ENCODE data around the gene STYXL2. TPM values are rescaled to one million over a fixed set of nuclear protein-coding genes. Genes with fewer than 3 reads are reported as not detected.

Gene STYXL2
- polyA plus RNA-seq, 1 donor (not counting 4 experiments of a cell fraction or from before 2014, with no cell fraction given), result not detected

- Histone ChIP-seq H4K20me1 (ENCODE audit: control insufficient read depth, extremely low read depth, insufficient read depth, low read length) (no peaks in the 10 kb centered on the region), H3K27me3 (ENCODE audit: control insufficient read depth, extremely low read depth, insufficient read depth, low read length) (peaks cover 10% of the 10 kb centered on the region), H3K4me2 (ENCODE audit: control insufficient read depth, extremely low read depth, insufficient read depth, low read depth, low read length) (no peak overlapping the region), H2AFZ (ENCODE audit: control insufficient read depth, low read length) (no peak overlapping the region), H3K4me1 (ENCODE audit: control insufficient read depth, extremely low read depth, insufficient read depth, low read length) (peaks cover 3% of the 10 kb centered on the region), H3K4me3 (ENCODE audit: control insufficient read depth in 2 of 3, extremely low read depth in 1 of 3, insufficient read depth in 2 of 3, low read depth in 1 of 3, low read length in 3 of 3) (no peak overlapping the region), H3K27ac (ENCODE audit: control insufficient read depth, insufficient read depth, low read length) (no peak overlapping the region), H3K36me3 (ENCODE audit: control insufficient read depth in 2 of 2, extremely low read depth in 1 of 2, insufficient read depth in 2 of 2, low read length in 2 of 2) (no peaks in the 10 kb centered on the region), H3K9me1 (ENCODE audit: control insufficient read depth, extremely low read depth, insufficient read depth, low read length) (no peaks in the 10 kb centered on the region), H3K9me3 (ENCODE audit: control insufficient read depth, low read depth, low read length) (no peaks in the 10 kb centered on the region), H3K9ac (ENCODE audit: control insufficient read depth, extremely low read depth, insufficient read depth, low read length) (no peak overlapping the region), H3K79me2 (ENCODE audit: control insufficient read depth, insufficient read depth, low read length) (no peaks in the 10 kb centered on the region)
- FAIRE-seq (no peak), DNase-seq (ENCODE audit: low read depth, low spot score) (no peak)
- dilution Hi-C loops (cut with MboI; ENCODE audit: extremely low pct_ligation_motif_present, low sequenced_read_pairs), result no loop called here
- TF ChIP-seq CTCF (optimal IDR thresholded peaks at IDR 0.05 in 1 of 3, IDR thresholded peaks at IDR 0.05 in 1 of 3, conservative IDR thresholded peaks at IDR 0.05 in 1 of 3; ENCODE audit: extremely low read depth in 1 of 3, insufficient read depth in 2 of 3, low read length in 3 of 3) (no peak), EZH2 (IDR thresholded peaks at IDR 0.05; ENCODE audit: low read length) (no peak)
Observed at GRCh38 chr1:167126317-167126716, 32.4 kb downstream of the STYXL2 start.

- Histone ChIP-seq H3K4me1 (ENCODE audit: control insufficient read depth, extremely low read depth, insufficient read depth, low read length) (no peaks in the 10 kb centered on the region), H3K36me3 (ENCODE audit: control insufficient read depth in 2 of 2, extremely low read depth in 1 of 2, insufficient read depth in 2 of 2, low read length in 2 of 2) (no peaks in the 10 kb centered on the region), H3K27me3 (ENCODE audit: control insufficient read depth, extremely low read depth, insufficient read depth, low read length) (peaks cover 10% of the 10 kb centered on the region), H3K9me3 (ENCODE audit: control insufficient read depth, low read depth, low read length) (no peaks in the 10 kb centered on the region), H3K4me2 (ENCODE audit: control insufficient read depth, extremely low read depth, insufficient read depth, low read depth, low read length) (no peak overlapping the region), H3K79me2 (ENCODE audit: control insufficient read depth, insufficient read depth, low read length) (no peaks in the 10 kb centered on the region), H3K9ac (ENCODE audit: control insufficient read depth, extremely low read depth, insufficient read depth, low read length) (no peak overlapping the region), H4K20me1 (ENCODE audit: control insufficient read depth, extremely low read depth, insufficient read depth, low read length) (no peaks in the 10 kb centered on the region), H3K27ac (ENCODE audit: control insufficient read depth, insufficient read depth, low read length) (no peak overlapping the region), H2AFZ (ENCODE audit: control insufficient read depth, low read length) (no peak overlapping the region), H3K9me1 (ENCODE audit: control insufficient read depth, extremely low read depth, insufficient read depth, low read length) (no peaks in the 10 kb centered on the region), H3K4me3 (ENCODE audit: control insufficient read depth in 2 of 3, extremely low read depth in 1 of 3, insufficient read depth in 2 of 3, low read depth in 1 of 3, low read length in 3 of 3) (no peak overlapping the region)
- TF ChIP-seq EZH2 (IDR thresholded peaks at IDR 0.05; ENCODE audit: low read length), result no peak
- no peak for TF ChIP-seq CTCF (optimal IDR thresholded peaks at IDR 0.05 in 1 of 3, IDR thresholded peaks at IDR 0.05 in 1 of 3, conservative IDR thresholded peaks at IDR 0.05 in 1 of 3; ENCODE audit: extremely low read depth in 1 of 3, insufficient read depth in 2 of 3, low read length in 3 of 3)
- no peak for DNase-seq (ENCODE audit: low read depth, low spot score)
- no peak for FAIRE-seq
- dilution Hi-C loops (cut with MboI; ENCODE audit: extremely low pct_ligation_motif_present, low sequenced_read_pairs), result no loop called here
Observed at GRCh38 chr1:167126811-167127210, 32.9 kb downstream of the STYXL2 start.

Data from keratinocyte (primary cell).